Astrocyte (in vitro differentiated cells and primary cell): ENCODE measurements around the gene SLC8B1.

Experiments used
- EZH2 ChIP-seq: IDR thresholded peaks from 2 replicates; pipeline ENCODE4 v1.6.1; 2012; ENCODE audit warnings: mild to moderate bottlenecking, low read length, inconsistent platforms; ENCODE audit not compliant: insufficient read depth
- TF ChIP-seq, protein P1 (sequence below): IDR thresholded peaks from 2 replicates; pipeline ENCODE4 v1.5.1; 2011; ENCODE audit warnings: low read depth, mild to moderate bottlenecking, inconsistent platforms, low read length, moderate library complexity; ENCODE audit not compliant: insufficient read depth

DNA sequence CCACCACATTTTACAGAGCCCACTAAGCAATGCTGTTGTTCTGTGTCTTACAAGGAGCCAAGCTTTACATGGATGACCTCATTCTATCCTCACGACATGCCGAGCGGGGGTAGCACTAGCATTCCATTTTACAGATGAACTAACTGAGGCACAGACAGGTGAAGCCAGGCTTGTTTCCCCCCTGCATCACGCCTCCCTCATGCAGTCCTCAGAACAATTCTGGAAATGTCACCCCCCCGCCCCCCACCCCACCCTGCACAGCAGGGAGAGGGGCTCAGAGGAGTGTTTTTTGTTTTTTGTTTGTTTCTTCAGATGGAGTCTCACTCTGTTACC, 1.5 kb downstream of the SLC8B1 start:
- TF ChIP-seq, protein P1, sequence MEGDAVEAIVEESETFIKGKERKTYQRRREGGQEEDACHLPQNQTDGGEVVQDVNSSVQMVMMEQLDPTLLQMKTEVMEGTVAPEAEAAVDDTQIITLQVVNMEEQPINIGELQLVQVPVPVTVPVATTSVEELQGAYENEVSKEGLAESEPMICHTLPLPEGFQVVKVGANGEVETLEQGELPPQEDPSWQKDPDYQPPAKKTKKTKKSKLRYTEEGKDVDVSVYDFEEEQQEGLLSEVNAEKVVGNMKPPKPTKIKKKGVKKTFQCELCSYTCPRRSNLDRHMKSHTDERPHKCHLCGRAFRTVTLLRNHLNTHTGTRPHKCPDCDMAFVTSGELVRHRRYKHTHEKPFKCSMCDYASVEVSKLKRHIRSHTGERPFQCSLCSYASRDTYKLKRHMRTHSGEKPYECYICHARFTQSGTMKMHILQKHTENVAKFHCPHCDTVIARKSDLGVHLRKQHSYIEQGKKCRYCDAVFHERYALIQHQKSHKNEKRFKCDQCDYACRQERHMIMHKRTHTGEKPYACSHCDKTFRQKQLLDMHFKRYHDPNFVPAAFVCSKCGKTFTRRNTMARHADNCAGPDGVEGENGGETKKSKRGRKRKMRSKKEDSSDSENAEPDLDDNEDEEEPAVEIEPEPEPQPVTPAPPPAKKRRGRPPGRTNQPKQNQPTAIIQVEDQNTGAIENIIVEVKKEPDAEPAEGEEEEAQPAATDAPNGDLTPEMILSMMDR = no peak
- TF ChIP-seq EZH2 = no peak
